Measurements from ENCODE around the gene BPIFB2.

Gene BPIFB2

GRCh38 chr20:33069673-33070072, 62.2 kb downstream of the BPIFB2 start:
- peak overlapping the region; percentile 50 to 83 for H3K27ac Mint-ChIP-seq
- no peaks in the 10 kb centered on the region for H3K9me3 Mint-ChIP-seq
- H3K4me1 Mint-ChIP-seq: no peaks in the 10 kb centered on the region
- DNase-seq (no peak), ATAC-seq (no peak)
- H3K4me3 Mint-ChIP-seq: no peak overlapping the region
- H3K27me3 Mint-ChIP-seq: no peaks in the 10 kb centered on the region

DNA sequence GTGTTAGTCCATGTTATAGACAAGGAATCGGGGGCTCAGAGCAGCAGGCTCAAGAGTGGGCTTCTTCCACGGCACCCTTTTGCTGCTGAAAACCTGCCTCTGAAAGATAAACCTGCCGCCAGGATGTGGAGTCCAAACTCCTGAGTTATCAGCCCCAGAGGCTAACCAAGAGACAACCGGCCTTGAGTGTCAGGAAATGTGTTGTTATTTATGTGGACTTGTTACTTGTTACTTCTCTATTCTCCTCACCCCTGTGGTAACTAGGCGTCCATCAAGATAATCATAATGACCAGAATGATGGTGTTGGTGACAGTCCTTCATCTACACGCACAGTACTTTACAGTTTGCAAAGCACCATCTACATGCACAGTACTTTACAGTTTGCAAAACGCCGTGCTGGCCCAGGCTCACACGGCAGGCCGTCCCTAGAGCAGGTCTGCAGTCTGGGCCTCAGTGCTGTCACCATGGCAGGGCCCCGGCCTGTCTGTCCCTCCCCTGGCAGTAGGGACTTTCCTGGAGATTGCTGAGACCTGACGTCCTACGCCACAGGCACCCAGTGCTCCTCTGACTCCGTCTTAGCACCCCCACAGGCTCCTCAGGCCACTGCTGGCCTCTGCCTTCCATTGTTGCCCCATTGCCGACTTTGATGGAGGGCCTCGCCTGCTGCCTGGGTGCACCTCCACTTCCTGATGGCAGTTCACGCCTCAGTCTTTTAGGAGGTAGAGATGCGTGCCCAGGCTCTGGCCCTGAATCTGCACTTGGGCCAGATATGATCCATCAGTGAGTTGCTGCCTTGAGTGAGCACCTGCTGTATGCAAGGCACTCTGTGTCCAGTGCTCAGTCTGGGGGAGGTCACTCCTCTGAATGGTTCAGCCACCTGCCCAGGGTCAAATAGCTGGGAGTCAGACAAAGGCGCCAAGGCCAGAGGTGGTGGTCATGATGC, 62.9 kb downstream of the BPIFB2 start:
- Mint-ChIP-seq H3K4me3 (no peak overlapping the region), H3K9me3 (no peaks in the 10 kb centered on the region), H3K27me3 (no peaks in the 10 kb centered on the region), H3K4me1 (no peaks in the 10 kb centered on the region), H3K27ac (peak overlapping the region in 1 of 2 donors; percentile 21)
- no peak for DNase-seq
- ATAC-seq: no peak

GRCh38 chr20:33071198-33071597, 63.7 kb downstream of the BPIFB2 start:
- Mint-ChIP-seq H3K4me3 (no peak overlapping the region), H3K27me3 (no peaks in the 10 kb centered on the region), H3K27ac (no peak overlapping the region), H3K4me1 (no peaks in the 10 kb centered on the region), H3K9me3 (no peaks in the 10 kb centered on the region)
- DNase-seq (no peak), ATAC-seq (no peak)

DNA sequence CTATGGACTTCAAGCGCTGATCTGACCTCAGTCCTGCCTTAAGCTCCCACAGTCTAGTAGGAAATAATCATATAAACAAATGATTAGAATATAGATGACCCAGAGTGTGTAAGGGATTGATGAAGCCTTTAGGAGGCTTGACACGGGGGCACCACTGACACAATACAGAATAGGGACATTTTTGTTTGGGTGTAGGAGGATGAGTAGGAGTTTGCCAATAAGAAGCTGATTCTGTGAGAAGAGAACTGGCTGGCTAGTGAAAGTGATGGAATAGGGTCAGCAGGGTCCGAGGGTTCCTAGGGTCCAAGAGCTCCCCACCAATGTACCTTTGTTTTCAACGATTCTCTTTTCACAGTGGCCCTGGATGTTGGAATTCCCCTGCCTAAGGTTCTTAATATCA, 64.9 kb downstream of the BPIFB2 start:
- Mint-ChIP-seq H3K4me1 (no peaks in the 10 kb centered on the region), H3K27me3 (no peaks in the 10 kb centered on the region), H3K9me3 (no peaks in the 10 kb centered on the region), H3K4me3 (no peak overlapping the region), H3K27ac (no peak overlapping the region)
- no peak for ATAC-seq
- DNase-seq: no peak

- Mint-ChIP-seq H3K27me3 (no peaks in the 10 kb centered on the region), H3K27ac (no peak overlapping the region), H3K4me1 (no peaks in the 10 kb centered on the region), H3K9me3 (no peaks in the 10 kb centered on the region), H3K4me3 (no peak overlapping the region)
- DNase-seq: no peak
- ATAC-seq: no peak
These were observed 65.3 kb downstream of the BPIFB2 start for GRCh38 chr20:33072813-33073212.
